Thymus (tissue), 11 donors: ENCODE results near the gene PACSIN1. TPM values are rescaled to one million over a fixed set of nuclear protein-coding genes. Genes with fewer than 3 reads are reported as not detected.

ENCODE experiments used
- DNase-seq, 9 donors: peaks; one replicate each; pipeline ENCODE4 v3.0.0-alpha.2; 2013; ENCODE audit warnings: low spot score in 9 of 9, low read depth in 6 of 9, missing footprints in 1 of 9
- H3K27ac ChIP-seq, 2 donors: one replicate each; pipeline ENCODE4 v1.5.1; 2013; ENCODE audit warnings: control low read depth in 1 of 2, low read depth in 1 of 2, low read length in 1 of 2, mild to moderate bottlenecking in 1 of 2, moderate library complexity in 1 of 2
- H3K27me3 ChIP-seq, 2 donors: one replicate each; pipeline ENCODE4 v1.5.1; 2013; ENCODE audit warnings: low read length in 1 of 2; ENCODE audit not compliant: control insufficient read depth in 2 of 2, insufficient read depth in 1 of 2
- H3K36me3 ChIP-seq, 2 donors: one replicate each; pipeline ENCODE4 v1.5.1; 2013; ENCODE audit warnings: low read length in 1 of 2, mild to moderate bottlenecking in 1 of 2, moderate library complexity in 1 of 2; ENCODE audit not compliant: control insufficient read depth in 2 of 2, insufficient read depth in 2 of 2
- H3K4me1 ChIP-seq, 2 donors: one replicate each; pipeline ENCODE4 v1.5.1; 2013; ENCODE audit warnings: low read length in 2 of 2; ENCODE audit not compliant: control insufficient read depth in 2 of 2, insufficient read depth in 2 of 2
- H3K4me3 ChIP-seq, 2 donors: one replicate each; pipeline ENCODE4 v1.5.1; 2013; ENCODE audit warnings: low read length in 2 of 2, control low read depth in 1 of 2, mild to moderate bottlenecking in 1 of 2
- H3K9me3 ChIP-seq, 2 donors: one replicate each; pipeline ENCODE4 v1.5.1; 2013; ENCODE audit warnings: low read length in 1 of 2, mild to moderate bottlenecking in 1 of 2; ENCODE audit not compliant: control insufficient read depth in 2 of 2, insufficient read depth in 1 of 2
- WGBS: extraction: QIAGEN DNeasy Blood & Tissue Kit; methylation state at CpG from one replicate; pipeline ENCODE4 v1.1.7; 2013; 5-methylcytosine and 5-hydroxymethylcytosine counted together
- polyA plus RNA-seq: library from polyadenylated mRNA; stranded (reverse); fragments of 200-250 nt; gene quantifications from one replicate; pipeline ENCODE4 v1.2.3, GENCODE V29; 2013
- total RNA-seq: library from RNA; stranded (reverse); fragments of 120-200 nt; gene quantifications from one replicate; pipeline ENCODE4 v1.2.4, GENCODE V29; 2013
- donor health status: healthy.

Gene PACSIN1
- total and polyA plus RNA-seq, 2 donors, result 1.2 to 1.7 TPM

GRCh38 chr6:34526992-34527728 lies 61.3 kb downstream of the PACSIN1 start:
- Histone ChIP-seq H3K4me1 (peaks cover 4 to 11% of the 10 kb centered on the region in 2 donors), H3K36me3 (no peaks in the 10 kb centered on the region), H3K27ac (no peak overlapping the region), H3K4me3 (peak overlapping the region in 1 of 2 donors; percentile 13), H3K9me3 (peaks cover 0 to 3% of the 10 kb centered on the region in 2 donors), H3K27me3 (peaks cover 0 to 2% of the 10 kb centered on the region in 2 donors)
- peak; percentile 73 to 95 (median 87) for DNase-seq
- 8% methylated on average over 53 of the region's 53 CpGs for WGBS

GRCh38 chr6:34527751-34528670 lies 62.1 kb downstream of the PACSIN1 start:
- peaks cover 0 to 4% of the 10 kb centered on the region in 2 donors for H3K9me3 ChIP-seq
- H3K36me3 ChIP-seq, result no peaks in the 10 kb centered on the region
- H3K4me3 ChIP-seq, result no peak overlapping the region
- no peak for DNase-seq
- H3K27me3 ChIP-seq, result peaks cover 0 to 2% of the 10 kb centered on the region in 2 donors
- 95% methylated on average over 12 of the region's 12 CpGs for WGBS
- no peak overlapping the region for H3K27ac ChIP-seq
- peaks cover 4 to 11% of the 10 kb centered on the region in 2 donors for H3K4me1 ChIP-seq

- peaks cover 0 to 4% of the 10 kb centered on the region in 2 donors for H3K9me3 ChIP-seq
- H3K27me3 ChIP-seq, result peaks cover 0 to 2% of the 10 kb centered on the region in 2 donors
- no peaks in the 10 kb centered on the region for H3K36me3 ChIP-seq
- DNase-seq, result no peak
- no peak overlapping the region for H3K4me3 ChIP-seq
- H3K4me1 ChIP-seq, result peaks cover 4 to 11% of the 10 kb centered on the region in 2 donors
- WGBS, result 96% methylated on average over 8 of the region's 8 CpGs
- H3K27ac ChIP-seq, result no peak overlapping the region
These were observed 63.3 kb downstream of the PACSIN1 start for GRCh38 chr6:34528996-34529664.

- no peaks in the 10 kb centered on the region for H3K36me3 ChIP-seq
These were observed 63.9 kb downstream of the PACSIN1 start for GRCh38 chr6:34529665-34530327.

GRCh38 chr6:34530753-34531365 lies 65.0 kb downstream of the PACSIN1 start:
- Histone ChIP-seq H3K27me3 (peaks cover 0 to 2% of the 10 kb centered on the region in 2 donors), H3K9me3 (peaks cover 0 to 4% of the 10 kb centered on the region in 2 donors), H3K36me3 (no peaks in the 10 kb centered on the region), H3K4me3 (no peak overlapping the region), H3K4me1 (peaks cover 4 to 11% of the 10 kb centered on the region in 2 donors), H3K27ac (no peak overlapping the region)
- WGBS, result 97% methylated on average over 18 of the region's 18 CpGs
- DNase-seq, result no peak

More at GRCh38 chr6:34529665-34530327, 63.9 kb downstream of the PACSIN1 start:
- H3K4me3 ChIP-seq, result no peak overlapping the region
- peaks cover 0 to 4% of the 10 kb centered on the region in 2 donors for H3K9me3 ChIP-seq
- H3K4me1 ChIP-seq, result peaks cover 4 to 11% of the 10 kb centered on the region in 2 donors
- H3K27ac ChIP-seq, result no peak overlapping the region
- WGBS, result 95% methylated on average over 10 of the region's 10 CpGs
- H3K27me3 ChIP-seq, result peaks cover 0 to 2% of the 10 kb centered on the region in 2 donors
- no peak for DNase-seq

GRCh38 chr6:34531580-34532201 lies 65.8 kb downstream of the PACSIN1 start:
- DNase-seq, result peak in 3 of 9 donors; percentile 58 to 92 (median 69)
- no peak overlapping the region for H3K27ac ChIP-seq
- 96% methylated on average over 29 of the region's 29 CpGs for WGBS
- peak overlapping the region in 1 of 2 donors; percentile 30 for H3K4me3 ChIP-seq
- H3K36me3 ChIP-seq, result no peaks in the 10 kb centered on the region
- peaks cover under 1 to 8% of the 10 kb centered on the region in 2 donors for H3K4me1 ChIP-seq
- H3K9me3 ChIP-seq, result peaks cover 0 to 4% of the 10 kb centered on the region in 2 donors
- peaks cover 0 to 2% of the 10 kb centered on the region in 2 donors for H3K27me3 ChIP-seq

GRCh38 chr6:34532230-34532629 lies 66.4 kb downstream of the PACSIN1 start:
- H3K4me1 ChIP-seq, result peaks cover 0 to 7% of the 10 kb centered on the region in 2 donors
- H3K9me3 ChIP-seq, result peaks cover 0 to 4% of the 10 kb centered on the region in 2 donors
- H3K36me3 ChIP-seq, result no peaks in the 10 kb centered on the region
- peaks cover 0 to 2% of the 10 kb centered on the region in 2 donors for H3K27me3 ChIP-seq
- H3K4me3 ChIP-seq, result no peak overlapping the region
- no peak for DNase-seq
- no peak overlapping the region for H3K27ac ChIP-seq
- WGBS, result 97% methylated on average over 15 of the region's 15 CpGs

GRCh38 chr6:34534146-34534545 lies 68.3 kb downstream of the PACSIN1 start:
- peaks cover 0 to 4% of the 10 kb centered on the region in 2 donors for H3K9me3 ChIP-seq
- no peak overlapping the region for H3K4me3 ChIP-seq
- no peak for DNase-seq
- H3K27me3 ChIP-seq, result peaks cover 0 to 2% of the 10 kb centered on the region in 2 donors
- no peak overlapping the region for H3K27ac ChIP-seq
- H3K36me3 ChIP-seq, result no peaks in the 10 kb centered on the region
- H3K4me1 ChIP-seq, result peaks cover 0 to 2% of the 10 kb centered on the region in 2 donors
- 96% methylated on average over 6 of the region's 6 CpGs for WGBS
